GM23248 (cell line): ENCODE data around the gene INSIG2.

Source experiments
- EZH2 ChIP-seq: fragments of 200-600 bp; sonication (generic); IDR thresholded peaks from 2 replicates; pipeline ENCODE4 v1.6.1; 2018; ENCODE audit warnings: antibody characterized with exemption, mild to moderate bottlenecking; ENCODE audit not compliant: insufficient read depth, poor library complexity, severe bottlenecking
- EZH2phosphoT487 ChIP-seq: fragments of 200-600 bp; sonication (generic); IDR thresholded peaks from 2 replicates; pipeline ENCODE4 v1.6.1; 2018; ENCODE audit warnings: antibody characterized with exemption, moderate library complexity, mild to moderate bottlenecking, low read depth; ENCODE audit not compliant: insufficient read depth

GRCh38 chr2:118098307-118099030 is 10.2 kb downstream of the INSIG2 start:
- TF ChIP-seq EZH2phosphoT487, result no peak
- no peak for TF ChIP-seq EZH2
